ENCODE data around the gene SH3TC2. TPM values are rescaled to one million over a fixed set of nuclear protein-coding genes. Genes with fewer than 3 reads are reported as not detected.

SH3TC2 gene
- polyA plus RNA-seq, 4 donors = 0.36 to 0.68 TPM; not detected in 2

DNA sequence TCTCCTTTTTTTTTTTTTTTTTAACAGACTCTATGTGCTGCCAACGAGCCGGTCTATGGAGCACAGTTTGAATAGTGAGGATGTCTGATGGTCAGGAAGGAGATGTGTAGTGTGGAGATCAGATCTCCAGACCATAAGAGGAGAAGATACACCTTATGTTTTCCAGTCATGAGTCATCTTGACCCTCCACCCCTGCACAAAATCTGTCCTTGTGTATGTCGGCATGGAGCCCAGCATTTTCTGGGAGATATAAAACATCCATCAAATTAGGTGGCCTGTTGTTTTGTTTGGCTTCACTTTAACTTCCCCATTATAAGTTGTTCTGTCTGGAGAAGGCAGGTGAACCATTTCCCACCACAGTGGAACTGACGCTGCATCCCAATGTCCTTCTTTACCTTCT lies 19.2 kb downstream of the SH3TC2 start:
- DNase-seq (no peak), FAIRE-seq (no peak)
- 73 to 82% (median 80%) methylated on average over 4 of the region's 4 CpGs for WGBS, 3 donors
- H3K9me3 ChIP-seq (ENCODE audit: control insufficient read depth in 2 of 2, insufficient read depth in 1 of 2, low read depth in 1 of 2, low read length in 1 of 2) = no peaks in the 10 kb centered on the region
- no peak overlapping the region for H3K4me3 ChIP-seq (ENCODE audit: low read depth in 1 of 3, low read length in 3 of 3)
- no peaks in the 10 kb centered on the region for H3K4me1 ChIP-seq (ENCODE audit: control insufficient read depth in 3 of 3, insufficient read depth in 2 of 3, low read depth in 1 of 3, low read length in 2 of 3)
- no peak overlapping the region for H3K27ac ChIP-seq (ENCODE audit: low read depth in 1 of 3, low read length in 2 of 3)
- no peaks in the 10 kb centered on the region for H3K36me3 ChIP-seq (ENCODE audit: control insufficient read depth in 3 of 3, insufficient read depth in 2 of 3, low read depth in 1 of 3, low read length in 3 of 3)
- no peaks in the 10 kb centered on the region for H3K27me3 ChIP-seq (ENCODE audit: control insufficient read depth in 3 of 3, insufficient read depth in 3 of 3, low read length in 3 of 3)

DNA sequence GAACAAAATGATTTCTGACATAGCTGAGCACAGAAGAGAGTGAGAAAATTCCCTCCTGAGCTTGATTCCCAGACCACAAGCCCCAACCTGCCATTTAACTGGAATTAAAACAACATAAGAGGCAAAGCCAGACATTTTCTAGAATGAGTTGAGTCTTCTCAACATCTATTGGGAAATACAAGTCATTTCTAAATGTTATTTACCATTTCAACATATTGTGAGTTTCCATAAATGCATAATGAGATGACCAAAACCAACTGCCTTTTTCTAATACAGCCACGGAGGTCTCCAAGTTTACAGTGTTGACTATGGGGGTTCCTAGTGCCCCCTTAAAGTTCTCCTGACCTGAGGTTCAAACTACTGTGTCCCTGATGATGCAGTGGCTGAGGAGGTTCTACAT lies 20.0 kb downstream of the SH3TC2 start:
- Histone ChIP-seq H3K4me1 (ENCODE audit: control insufficient read depth in 3 of 3, insufficient read depth in 2 of 3, low read depth in 1 of 3, low read length in 2 of 3) (no peaks in the 10 kb centered on the region), H3K27ac (ENCODE audit: low read depth in 1 of 3, low read length in 2 of 3) (no peak overlapping the region), H3K4me3 (ENCODE audit: low read depth in 1 of 3, low read length in 3 of 3) (no peak overlapping the region), H3K9me3 (ENCODE audit: control insufficient read depth in 2 of 2, insufficient read depth in 1 of 2, low read depth in 1 of 2, low read length in 1 of 2) (no peaks in the 10 kb centered on the region), H3K27me3 (ENCODE audit: control insufficient read depth in 3 of 3, insufficient read depth in 3 of 3, low read length in 3 of 3) (no peaks in the 10 kb centered on the region), H3K36me3 (ENCODE audit: control insufficient read depth in 3 of 3, insufficient read depth in 2 of 3, low read depth in 1 of 3, low read length in 3 of 3) (no peaks in the 10 kb centered on the region)
- no peak for FAIRE-seq
- no peak for DNase-seq
- 84 to 95% (median 87%) methylated on average over 1 of the region's 1 CpG for WGBS, 3 donors

GRCh38 chr5:149041242-149041641 lies 21.6 kb downstream of the SH3TC2 start:
- H3K27ac ChIP-seq (ENCODE audit: low read depth in 1 of 3, low read length in 2 of 3) = no peak overlapping the region
- WGBS, 3 donors = 76 to 82% (median 80%) methylated on average over 5 of the region's 5 CpGs
- FAIRE-seq (no peak), DNase-seq (no peak)
- no peak overlapping the region for H3K4me3 ChIP-seq (ENCODE audit: low read depth in 1 of 3, low read length in 3 of 3)
- no peaks in the 10 kb centered on the region for H3K36me3 ChIP-seq (ENCODE audit: control insufficient read depth in 3 of 3, insufficient read depth in 2 of 3, low read depth in 1 of 3, low read length in 3 of 3)
- H3K4me1 ChIP-seq (ENCODE audit: control insufficient read depth in 3 of 3, insufficient read depth in 2 of 3, low read depth in 1 of 3, low read length in 2 of 3) = no peaks in the 10 kb centered on the region
- H3K9me3 ChIP-seq (ENCODE audit: control insufficient read depth in 2 of 2, insufficient read depth in 1 of 2, low read depth in 1 of 2, low read length in 1 of 2) = no peaks in the 10 kb centered on the region
- H3K27me3 ChIP-seq (ENCODE audit: control insufficient read depth in 3 of 3, insufficient read depth in 3 of 3, low read length in 3 of 3) = no peaks in the 10 kb centered on the region

- H3K36me3 ChIP-seq (ENCODE audit: control insufficient read depth in 3 of 3, insufficient read depth in 2 of 3, low read depth in 1 of 3, low read length in 3 of 3) = no peaks in the 10 kb centered on the region
- no peaks in the 10 kb centered on the region for H3K4me1 ChIP-seq (ENCODE audit: control insufficient read depth in 3 of 3, insufficient read depth in 2 of 3, low read depth in 1 of 3, low read length in 2 of 3)
- DNase-seq (no peak), FAIRE-seq (no peak)
- H3K9me3 ChIP-seq (ENCODE audit: control insufficient read depth in 2 of 2, insufficient read depth in 1 of 2, low read depth in 1 of 2, low read length in 1 of 2) = no peaks in the 10 kb centered on the region
- H3K4me3 ChIP-seq (ENCODE audit: low read depth in 1 of 3, low read length in 3 of 3) = no peak overlapping the region
- WGBS, 3 donors = 53 to 62% (median 61%) methylated on average over 1 of the region's 1 CpG
- no peaks in the 10 kb centered on the region for H3K27me3 ChIP-seq (ENCODE audit: control insufficient read depth in 3 of 3, insufficient read depth in 3 of 3, low read length in 3 of 3)
- H3K27ac ChIP-seq (ENCODE audit: low read depth in 1 of 3, low read length in 2 of 3) = no peak overlapping the region
These were observed 22.4 kb downstream of the SH3TC2 start for GRCh38 chr5:149040421-149040820.

DNA sequence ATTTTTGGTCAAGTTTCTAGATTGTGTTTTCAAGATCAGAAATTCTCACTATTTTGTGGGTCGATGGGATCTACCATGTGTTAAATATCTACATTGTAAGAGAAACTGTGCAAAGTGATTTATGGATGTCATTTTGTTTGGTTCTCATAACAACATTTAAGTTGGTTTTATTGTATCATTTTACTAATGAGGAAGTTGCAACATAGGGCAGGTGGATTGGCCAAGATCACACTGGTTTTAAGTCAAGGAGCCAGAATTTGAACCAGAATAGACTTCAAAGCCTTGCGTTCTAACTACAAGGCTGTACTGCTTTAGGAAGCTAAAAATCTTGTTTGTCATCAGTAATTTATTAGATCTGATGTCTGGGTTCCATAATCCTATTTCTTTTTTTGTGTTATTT lies 23.4 kb downstream of the SH3TC2 start:
- H3K27me3 ChIP-seq (ENCODE audit: control insufficient read depth in 3 of 3, insufficient read depth in 3 of 3, low read length in 3 of 3) = no peaks in the 10 kb centered on the region
- no peak overlapping the region for H3K27ac ChIP-seq (ENCODE audit: low read depth in 1 of 3, low read length in 2 of 3)
- no peak for FAIRE-seq
- WGBS, 3 donors = 70 to 79% (median 74%) methylated on average over 2 of the region's 2 CpGs
- H3K4me3 ChIP-seq (ENCODE audit: low read depth in 1 of 3, low read length in 3 of 3) = no peak overlapping the region
- no peaks in the 10 kb centered on the region for H3K36me3 ChIP-seq (ENCODE audit: control insufficient read depth in 3 of 3, insufficient read depth in 2 of 3, low read depth in 1 of 3, low read length in 3 of 3)
- H3K9me3 ChIP-seq (ENCODE audit: control insufficient read depth in 2 of 2, insufficient read depth in 1 of 2, low read depth in 1 of 2, low read length in 1 of 2) = no peaks in the 10 kb centered on the region
- no peak for DNase-seq
- H3K4me1 ChIP-seq (ENCODE audit: control insufficient read depth in 3 of 3, insufficient read depth in 2 of 3, low read depth in 1 of 3, low read length in 2 of 3) = no peaks in the 10 kb centered on the region

GRCh38 chr5:149038336-149039080 lies 24.4 kb downstream of the SH3TC2 start:
- Histone ChIP-seq H3K27me3 (ENCODE audit: control insufficient read depth in 3 of 3, insufficient read depth in 3 of 3, low read length in 3 of 3) (no peaks in the 10 kb centered on the region), H3K36me3 (ENCODE audit: control insufficient read depth in 3 of 3, insufficient read depth in 2 of 3, low read depth in 1 of 3, low read length in 3 of 3) (no peaks in the 10 kb centered on the region), H3K4me1 (ENCODE audit: control insufficient read depth in 3 of 3, insufficient read depth in 2 of 3, low read depth in 1 of 3, low read length in 2 of 3) (no peaks in the 10 kb centered on the region), H3K9me3 (ENCODE audit: control insufficient read depth in 2 of 2, insufficient read depth in 1 of 2, low read depth in 1 of 2, low read length in 1 of 2) (no peaks in the 10 kb centered on the region), H3K27ac (ENCODE audit: low read depth in 1 of 3, low read length in 2 of 3) (no peak overlapping the region), H3K4me3 (ENCODE audit: low read depth in 1 of 3, low read length in 3 of 3) (no peak overlapping the region)
- FAIRE-seq (no peak), DNase-seq (no peak)
- 77 to 83% (median 79%) methylated on average over 6 of the region's 6 CpGs for WGBS, 3 donors

DNA sequence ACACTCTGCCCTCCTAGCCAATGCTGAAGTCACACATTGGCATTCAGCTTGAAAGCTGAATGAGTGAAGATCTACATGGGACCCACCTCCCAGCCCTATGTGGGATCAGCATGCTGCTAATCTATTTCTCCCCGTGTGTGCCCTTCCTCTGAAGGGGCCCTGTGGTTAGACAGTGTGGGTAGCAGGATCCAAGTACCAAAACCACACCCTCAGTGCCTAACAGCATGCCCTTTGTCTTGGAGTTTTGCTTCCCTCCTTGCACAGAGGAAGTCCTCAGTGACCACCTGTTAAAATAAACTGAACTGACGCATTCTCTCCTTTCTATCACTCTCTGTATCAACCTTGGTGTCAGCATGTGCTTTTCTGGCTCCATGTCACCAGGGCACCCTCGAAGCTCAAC lies 25.0 kb downstream of the SH3TC2 start:
- no peaks in the 10 kb centered on the region for H3K27me3 ChIP-seq (ENCODE audit: control insufficient read depth in 3 of 3, insufficient read depth in 3 of 3, low read length in 3 of 3)
- H3K9me3 ChIP-seq (ENCODE audit: control insufficient read depth in 2 of 2, insufficient read depth in 1 of 2, low read depth in 1 of 2, low read length in 1 of 2) = no peaks in the 10 kb centered on the region
- no peaks in the 10 kb centered on the region for H3K4me1 ChIP-seq (ENCODE audit: control insufficient read depth in 3 of 3, insufficient read depth in 2 of 3, low read depth in 1 of 3, low read length in 2 of 3)
- H3K27ac ChIP-seq (ENCODE audit: low read depth in 1 of 3, low read length in 2 of 3) = no peak overlapping the region
- no peak for DNase-seq
- H3K4me3 ChIP-seq (ENCODE audit: low read depth in 1 of 3, low read length in 3 of 3) = no peak overlapping the region
- FAIRE-seq = no peak
- no peaks in the 10 kb centered on the region for H3K36me3 ChIP-seq (ENCODE audit: control insufficient read depth in 3 of 3, insufficient read depth in 2 of 3, low read depth in 1 of 3, low read length in 3 of 3)
- 13 to 32% (median 14%) methylated on average over 3 of the region's 3 CpGs for WGBS, 3 donors

GRCh38 chr5:149036970-149037369 lies 25.9 kb downstream of the SH3TC2 start:
- FAIRE-seq (no peak), DNase-seq (no peak)
- H3K4me3 ChIP-seq (ENCODE audit: low read depth in 1 of 3, low read length in 3 of 3) = no peak overlapping the region
- H3K27me3 ChIP-seq (ENCODE audit: control insufficient read depth in 3 of 3, insufficient read depth in 3 of 3, low read length in 3 of 3) = no peaks in the 10 kb centered on the region
- no peaks in the 10 kb centered on the region for H3K4me1 ChIP-seq (ENCODE audit: control insufficient read depth in 3 of 3, insufficient read depth in 2 of 3, low read depth in 1 of 3, low read length in 2 of 3)
- 51 to 59% (median 54%) methylated on average over 2 of the region's 2 CpGs for WGBS, 3 donors
- H3K9me3 ChIP-seq (ENCODE audit: control insufficient read depth in 2 of 2, insufficient read depth in 1 of 2, low read depth in 1 of 2, low read length in 1 of 2) = no peaks in the 10 kb centered on the region
- no peaks in the 10 kb centered on the region for H3K36me3 ChIP-seq (ENCODE audit: control insufficient read depth in 3 of 3, insufficient read depth in 2 of 3, low read depth in 1 of 3, low read length in 3 of 3)
- H3K27ac ChIP-seq (ENCODE audit: low read depth in 1 of 3, low read length in 2 of 3) = no peak overlapping the region

DNA sequence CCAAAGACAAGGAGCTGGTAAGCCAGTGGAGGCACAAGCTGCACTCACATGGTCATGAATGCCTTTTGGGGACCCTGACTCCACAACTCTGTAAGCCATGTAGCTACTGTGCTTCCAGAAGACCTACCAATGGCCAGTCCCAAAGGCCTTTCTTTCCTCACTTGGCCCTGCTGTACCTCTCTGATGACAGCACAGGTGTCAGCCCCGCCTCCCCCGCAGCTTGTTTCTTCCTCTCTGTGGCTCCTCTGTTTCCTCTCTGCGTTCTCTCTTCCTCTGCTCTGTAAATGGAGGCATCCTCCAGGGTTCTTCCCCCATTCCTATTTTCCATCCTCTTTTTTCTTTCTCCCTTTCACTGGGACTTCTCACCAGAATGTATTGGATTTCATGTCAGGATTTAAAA lies 26.7 kb downstream of the SH3TC2 start:
- Histone ChIP-seq H3K27ac (ENCODE audit: low read depth in 1 of 3, low read length in 2 of 3) (no peak overlapping the region), H3K9me3 (ENCODE audit: control insufficient read depth in 2 of 2, insufficient read depth in 1 of 2, low read depth in 1 of 2, low read length in 1 of 2) (no peaks in the 10 kb centered on the region), H3K27me3 (ENCODE audit: control insufficient read depth in 3 of 3, insufficient read depth in 3 of 3, low read length in 3 of 3) (no peaks in the 10 kb centered on the region), H3K36me3 (ENCODE audit: control insufficient read depth in 3 of 3, insufficient read depth in 2 of 3, low read depth in 1 of 3, low read length in 3 of 3) (no peaks in the 10 kb centered on the region), H3K4me1 (ENCODE audit: control insufficient read depth in 3 of 3, insufficient read depth in 2 of 3, low read depth in 1 of 3, low read length in 2 of 3) (no peaks in the 10 kb centered on the region), H3K4me3 (ENCODE audit: low read depth in 1 of 3, low read length in 3 of 3) (no peak overlapping the region)
- no peak for DNase-seq
- WGBS, 3 donors = 67 to 84% (median 84%) methylated on average over 3 of the region's 3 CpGs
- no peak for FAIRE-seq
